HepG2 (cell line): ENCODE results near the gene ADAT3. TPM values are rescaled to one million over a fixed set of nuclear protein-coding genes. Genes with fewer than 3 reads are reported as not detected.

ENCODE experiments used
- ATAC-seq: fragments of 200-7000 bp; cut with Tn5 transposase; 3 replicates; pipeline ENCODE4 v1.9.1; 2020; ENCODE audit warnings: mild to moderate bottlenecking, moderate library complexity
- BruUV-seq: library from RNA; stranded (reverse); fragments of 400-500 nt; replicated peaks from 2 replicates; lab custom pipeline; 2021; lab: Mats Ljungman, UMichigan
- CTCF ChIA-PET: fragments of 300-600 bp; formaldehyde crosslinking; extraction: SDS; loops from one replicate; lab custom pipeline; 2021; ENCODE audit warnings: low total read pairs, inconsistent platforms, low intra/inter-chr PET ratio; lab: Yijun Ruan, JAX
- POLR2A ChIA-PET: fragments of 350-600 bp; sonication (Branson Sonifier 250); formaldehyde crosslinking; loops from one replicate; lab custom pipeline; 2020; ENCODE audit warnings: antibody characterized with exemption, inconsistent platforms; lab: Yijun Ruan, JAX
- DNase-seq: peaks from one replicate; pipeline ENCODE4 v3.0.0-alpha.2; 2015; ENCODE audit warnings: low spot score
- FAIRE-seq: peaks from 3 replicates; lab custom pipeline; 2011; peaks lifted over from hg19 to GRCh38; lab: Jason Lieb, UNC
- H2AFZ ChIP-seq: one replicate; pipeline ENCODE4 v1.6.1; 2011; ENCODE audit warnings: low read length, inconsistent platforms
- H3K27ac ChIP-seq: fragments of 300-600 bp; 3 replicates; pipeline ENCODE4 v1.8.0; 2011; ENCODE audit warnings: mixed run types, mild to moderate bottlenecking, mixed read lengths, low read length, inconsistent platforms; ENCODE audit not compliant: insufficient read depth; ENCODE audit errors: extremely low read length
- H3K27me3 ChIP-seq, 2 experiments: fragments of 200-600 bp in 1 of 2; 2 replicates in 1 of 2; 3 replicates in 1 of 2; pipeline versions ENCODE4 v1.6.0 to v1.8.0; 2011; ENCODE audit warnings: low read length in 2 of 2, mild to moderate bottlenecking in 2 of 2, moderate library complexity in 2 of 2, inconsistent platforms in 1 of 2; ENCODE audit not compliant: insufficient read depth in 2 of 2, control insufficient read depth in 1 of 2
- H3K36me3 ChIP-seq, 2 experiments: fragments of 200-600 bp in 1 of 2; replicated peaks in 1 of 2; 2 replicates in 1 of 2; 3 replicates in 1 of 2; pipeline versions ENCODE4 v1.5.1 to v1.8.0; 2011; ENCODE audit warnings: low read length in 2 of 2, inconsistent platforms in 1 of 2; ENCODE audit not compliant: insufficient read depth in 2 of 2, control insufficient read depth in 1 of 2
- H3K4me1 ChIP-seq: 2 replicates; pipeline ENCODE4 v1.5.1; 2012; ENCODE audit warnings: low read length, inconsistent platforms; ENCODE audit not compliant: insufficient read depth
- H3K4me2 ChIP-seq: 2 replicates; pipeline ENCODE4 v1.6.0; 2011; ENCODE audit warnings: low read depth, low read length, inconsistent platforms
- H3K4me3 ChIP-seq, 3 experiments: fragments of 200-600 bp in 1 of 3; sonication (generic), shearing (Covaris generic) in 1 of 3; replicated peaks in 1 of 3; 2 replicates each; pipeline ENCODE4 v1.5.1; 2011 to 2016; ENCODE audit warnings: low read length in 3 of 3, inconsistent platforms in 2 of 3, low read depth in 2 of 3, mild to moderate bottlenecking in 2 of 3, control low read depth in 1 of 3, mixed read lengths in 1 of 3; ENCODE audit not compliant: insufficient read depth in 1 of 3
- H3K79me2 ChIP-seq: one replicate; pipeline ENCODE4 v1.6.1; 2011; ENCODE audit warnings: low read length, inconsistent platforms; ENCODE audit not compliant: insufficient read depth
- H3K9ac ChIP-seq: 2 replicates; pipeline ENCODE4 v1.6.0; 2011; ENCODE audit warnings: mild to moderate bottlenecking, low read depth, low read length, inconsistent platforms; ENCODE audit not compliant: insufficient read depth
- H3K9me3 ChIP-seq: 2 replicates; pipeline ENCODE4 v1.5.1; 2012; ENCODE audit warnings: mild to moderate bottlenecking, low read length
- H4K20me1 ChIP-seq: 2 replicates; pipeline ENCODE4 v1.6.0; 2011; ENCODE audit warnings: inconsistent platforms, mild to moderate bottlenecking, low read length, moderate library complexity; ENCODE audit not compliant: insufficient read depth
- ATM ChIP-seq: fragments of 450-650 bp; IDR thresholded peaks from 2 replicates; pipeline ENCODE4 v1.7.1; 2017; ENCODE audit warnings: mild to moderate bottlenecking, borderline replicate concordance
- JARID2 ChIP-seq: sonication (generic); formaldehyde crosslinking; IDR thresholded peaks from 2 replicates; pipeline ENCODE4 v1.8.1; 2023; ENCODE audit warnings: missing genetic modification reagents, inconsistent platforms; ENCODE audit not compliant: insufficient replicate concordance
- KAT2B ChIP-seq: fragments of 150-350 bp; IDR thresholded peaks from 2 replicates; pipeline ENCODE4 v1.6.1; 2014; ENCODE audit warnings: low read depth, low read length, borderline replicate concordance
- POLR2AphosphoS5 ChIP-seq: IDR thresholded peaks from 2 replicates; pipeline ENCODE4 v1.6.1; 2012; ENCODE audit warnings: low read depth, low read length
- RELA ChIP-seq: sonication (generic); formaldehyde crosslinking; IDR thresholded peaks from 2 replicates; pipeline ENCODE4 v1.4.0; 2020; ENCODE audit warnings: missing genetic modification reagents
- RFX3 ChIP-seq: IDR thresholded peaks from 2 replicates; pipeline ENCODE4 v1.6.1; 2016; ENCODE audit warnings: missing biosample characterization, missing genetic modification reagents
- SOX6 ChIP-seq, 2 experiments: fragments of 450-650 bp in 1 of 2; sonication (generic) in 1 of 2; formaldehyde crosslinking in 1 of 2; IDR thresholded peaks; 2 replicates each; pipeline versions ENCODE4 v1.4.0 to v1.6.1; 2017 to 2020; ENCODE audit warnings: antibody characterized with exemption in 1 of 2, mild to moderate bottlenecking in 1 of 2, missing genetic modification reagents in 1 of 2
- YY1 ChIP-seq: IDR thresholded peaks from 2 replicates; pipeline ENCODE4 v1.6.1; 2011; ENCODE audit warnings: low read length, low read depth, moderate library complexity, mild to moderate bottlenecking; ENCODE audit not compliant: insufficient read depth, insufficient replicate concordance
- ZFP1 ChIP-seq: IDR thresholded peaks from 2 replicates; pipeline ENCODE4 v1.6.1; 2016
- ZNF232 ChIP-seq: sonication (generic); formaldehyde crosslinking; IDR thresholded peaks from 2 replicates; pipeline ENCODE4 v1.4.0; 2020; ENCODE audit warnings: missing genetic modification reagents, borderline replicate concordance
- WGBS: methylation state at CpG from one replicate; pipeline ENCODE4 v1.1.6; 2017; ENCODE audit warnings: low lambda C conversion rate; 5-methylcytosine and 5-hydroxymethylcytosine counted together
- in situ Hi-C: cut with HindIII; loops from 2 replicates; pipeline ENCODE4 v1.10.0; 2017; ENCODE audit warnings: low pct_unique_long_range_greater_than_20kb; ENCODE audit not compliant: extremely low pct_ligation_motif_present
- intact Hi-C: fragments of 100-400 bp; cut with micrococcal nuclease; formaldehyde crosslinking; loops from one replicate; pipeline ENCODE4 v1.10.0; 2022; ENCODE audit not compliant: unreplicated experiment
- polyA plus RNA-seq, 8 experiments: library from polyadenylated mRNA; depleted of rRNA in 3 of 8; stranded (reverse) in 7 of 8; unstranded in 1 of 8; fragments of >200 nt; fragmentation: Illumina TruSeq in 4 of 8; extraction: Trizol in 4 of 8; gene quantifications; 2 replicates each; pipeline versions ENCODE4 v1.2.1 to v1.2.3, GENCODE V29; 2011 to 2016; ENCODE audit warnings: low read depth in 4 of 8, missing spikeins in 1 of 8, mixed read lengths in 1 of 8; ENCODE audit not compliant: insufficient read depth in 1 of 8
- total RNA-seq, 5 experiments: library from RNA; depleted of rRNA; stranded (reverse); fragments of >200 nt; fragmentation: Illumina TruSeq; extraction: Trizol; gene quantifications; 2 replicates each; pipeline ENCODE4 v1.2.3, GENCODE V29; 2016; ENCODE audit warnings: low read depth in 1 of 5
- TF ChIP-seq, protein P1 (sequence below): IDR thresholded peaks from 2 replicates; pipeline ENCODE4 v1.6.1; 2018; ENCODE audit warnings: missing genetic modification reagents
- TF ChIP-seq, protein P2 (sequence below): sonication (generic); formaldehyde crosslinking; IDR thresholded peaks from 2 replicates; pipeline ENCODE4 v1.4.0; 2020; ENCODE audit warnings: missing genetic modification reagents

The ADAT3 gene
- total and polyA plus RNA-seq, 2 of the 13 experiments (the other 11 are each of a cell fraction or from before 2014, with no cell fraction given) = 0.95 to 3.5 TPM

DNA sequence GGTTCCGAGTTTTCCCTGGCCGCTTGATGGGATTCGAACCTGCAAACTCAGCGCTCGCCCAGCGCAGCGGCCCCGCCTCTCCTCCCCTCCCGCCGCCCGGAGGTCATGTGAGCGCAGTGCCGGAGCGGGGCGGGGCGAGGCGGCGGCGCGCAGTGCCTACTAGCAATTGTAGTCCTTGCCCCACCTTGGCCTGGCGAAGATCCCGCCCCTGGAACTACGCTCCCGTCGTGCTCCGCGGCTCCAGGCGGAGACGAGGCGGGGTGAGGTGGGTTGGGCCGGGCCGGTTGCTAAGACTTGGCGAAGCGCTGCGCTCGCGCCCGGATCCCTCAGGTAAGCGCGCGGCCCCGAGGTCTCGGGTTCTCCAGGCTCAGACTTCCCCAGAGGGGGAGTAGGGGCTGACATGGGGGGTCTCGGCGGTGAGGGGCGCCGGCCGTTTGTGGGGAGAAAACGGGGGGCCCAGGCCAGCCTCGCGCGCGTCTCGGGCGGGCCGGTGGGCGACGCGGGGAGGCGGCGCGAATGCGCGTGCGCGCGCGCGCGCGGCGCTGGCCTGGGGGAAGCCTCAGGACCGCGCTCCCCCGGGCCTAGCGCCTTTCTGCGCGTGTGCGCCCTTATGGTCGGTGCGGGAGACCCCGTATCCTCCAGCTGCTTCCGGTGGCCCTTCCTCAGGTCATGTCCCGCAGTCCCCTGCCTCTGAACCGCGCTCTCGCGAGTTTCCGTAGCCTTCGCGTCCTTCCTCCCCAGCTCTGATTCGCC, at the start of gene ADAT3, which contains the start of gene SCAMP4 (continued):
- no peak for TF ChIP-seq JARID2

DNA sequence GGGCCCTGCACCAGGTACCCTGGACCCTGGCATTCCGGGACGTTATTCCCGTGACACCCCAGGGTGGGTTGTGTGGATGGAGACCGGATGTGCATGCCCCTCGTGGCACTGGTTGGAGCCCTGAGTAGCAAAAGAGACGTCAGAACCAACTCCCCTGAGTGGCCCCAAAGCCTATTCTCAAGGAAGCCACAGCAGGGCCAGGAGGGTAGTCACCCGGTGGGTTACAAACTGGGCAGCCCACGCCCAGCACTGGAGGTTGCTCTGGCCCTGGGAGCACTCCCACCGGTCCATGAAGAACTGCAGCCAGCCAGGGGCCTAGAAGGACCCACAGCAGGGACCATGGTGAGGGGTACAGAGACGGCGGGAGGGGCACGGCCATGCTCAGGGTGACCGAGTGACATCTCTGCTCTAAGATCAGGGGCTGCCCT, 49.4 kb upstream of the ADAT3 start:
- intact Hi-C loops = no loop called here
- H3K4me3 ChIP-seq = no peak overlapping the region
- H3K27ac ChIP-seq = peak overlapping the region; percentile 33
- 88% methylated on average over 4 of the region's 13 CpGs for WGBS
- H3K4me2 ChIP-seq = no peak overlapping the region
- no peaks in the 10 kb centered on the region for H3K9me3 ChIP-seq
- FAIRE-seq = no peak
- H2AFZ ChIP-seq = no peak overlapping the region
- peaks cover 47% of the 10 kb centered on the region for H3K4me1 ChIP-seq
- H4K20me1 ChIP-seq = peaks cover 51% of the 10 kb centered on the region
- CTCF ChIA-PET = no interaction called here
- ATAC-seq = no peak
- BruUV-seq = no TSS peak
- TF ChIP-seq ZFP1 = no peak
- TF ChIP-seq, protein P1, sequence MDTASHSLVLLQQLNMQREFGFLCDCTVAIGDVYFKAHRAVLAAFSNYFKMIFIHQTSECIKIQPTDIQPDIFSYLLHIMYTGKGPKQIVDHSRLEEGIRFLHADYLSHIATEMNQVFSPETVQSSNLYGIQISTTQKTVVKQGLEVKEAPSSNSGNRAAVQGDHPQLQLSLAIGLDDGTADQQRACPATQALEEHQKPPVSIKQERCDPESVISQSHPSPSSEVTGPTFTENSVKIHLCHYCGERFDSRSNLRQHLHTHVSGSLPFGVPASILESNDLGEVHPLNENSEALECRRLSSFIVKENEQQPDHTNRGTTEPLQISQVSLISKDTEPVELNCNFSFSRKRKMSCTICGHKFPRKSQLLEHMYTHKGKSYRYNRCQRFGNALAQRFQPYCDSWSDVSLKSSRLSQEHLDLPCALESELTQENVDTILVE = no peak
- TF ChIP-seq RFX3 (CRISPR knock-in tag) = no peak
- TF ChIP-seq ZNF232 (CRISPR knock-in tag) = no peak
- no peak for TF ChIP-seq KAT2B
- TF ChIP-seq, protein P2, sequence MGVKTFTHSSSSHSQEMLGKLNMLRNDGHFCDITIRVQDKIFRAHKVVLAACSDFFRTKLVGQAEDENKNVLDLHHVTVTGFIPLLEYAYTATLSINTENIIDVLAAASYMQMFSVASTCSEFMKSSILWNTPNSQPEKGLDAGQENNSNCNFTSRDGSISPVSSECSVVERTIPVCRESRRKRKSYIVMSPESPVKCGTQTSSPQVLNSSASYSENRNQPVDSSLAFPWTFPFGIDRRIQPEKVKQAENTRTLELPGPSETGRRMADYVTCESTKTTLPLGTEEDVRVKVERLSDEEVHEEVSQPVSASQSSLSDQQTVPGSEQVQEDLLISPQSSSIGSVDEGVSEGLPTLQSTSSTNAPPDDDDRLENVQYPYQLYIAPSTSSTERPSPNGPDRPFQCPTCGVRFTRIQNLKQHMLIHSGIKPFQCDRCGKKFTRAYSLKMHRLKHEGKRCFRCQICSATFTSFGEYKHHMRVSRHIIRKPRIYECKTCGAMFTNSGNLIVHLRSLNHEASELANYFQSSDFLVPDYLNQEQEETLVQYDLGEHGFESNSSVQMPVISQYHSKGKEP (CRISPR knock-in tag) = no peak
- TF ChIP-seq SOX6 (IDR thresholded peaks at IDR 0.05) = no peak
- TF ChIP-seq SOX6 (CRISPR knock-in tag; IDR thresholded peaks at IDR 0.05) = no peak
- TF ChIP-seq RELA (CRISPR knock-in tag) = no peak
- TF ChIP-seq POLR2AphosphoS5 = no peak
- no peak for TF ChIP-seq YY1
- no peak for TF ChIP-seq ATM
- TF ChIP-seq, all 625 proteins: peak for 0
- Histone ChIP-seq H3K36me3 (0 out of 5 replicates have a peak, but pooled peaks cover 2 to 3% of the 10 kb centered on the region in 2 experiments), H3K79me2 (peaks cover 44% of the 10 kb centered on the region), H3K27me3 (no peaks in the 10 kb centered on the region), H3K9ac (no peak overlapping the region)
- in situ Hi-C loops = no loop called here
- POLR2A ChIA-PET = no interaction called here
- no peak for DNase-seq
